Heart right ventricle (tissue), 16 donors: ENCODE measurements around the gene GPC5. TPM values are rescaled to one million over a fixed set of nuclear protein-coding genes. Genes with fewer than 3 reads are reported as not detected.

Experiments used
- ATAC-seq, 8 donors: fragments of 200-7000 bp; cut with Tn5 transposase; one replicate each; pipeline ENCODE4 v1.9.1; 2020; ENCODE audit warnings: mild to moderate bottlenecking in 8 of 8, moderate library complexity in 8 of 8, moderate number of reproducible peaks in 1 of 8
- DNase-seq, 2 donors: peaks; one replicate each; pipeline ENCODE4 v3.0.0-alpha.2; 2020
- H3K27ac ChIP-seq, 10 donors: fragments of 200-600 bp; sonication (generic) in 2 of 10; one replicate each; pipeline versions ENCODE4 v1.5.0 to v1.8.0; 2020 to 2022; ENCODE audit warnings: mild to moderate bottlenecking in 3 of 10
- H3K27me3 ChIP-seq, 7 donors: fragments of 200-600 bp; one replicate each; pipeline ENCODE4 v1.8.0; 2021 to 2022; ENCODE audit warnings: mild to moderate bottlenecking in 2 of 7
- H3K36me3 ChIP-seq, 9 donors: fragments of 200-600 bp; sonication (generic) in 1 of 9; one replicate each; pipeline versions ENCODE4 v1.5.0 to v1.8.0; 2020 to 2022; ENCODE audit warnings: mild to moderate bottlenecking in 2 of 9
- H3K4me1 ChIP-seq, 9 donors: fragments of 200-600 bp; sonication (generic) in 1 of 9; one replicate each; pipeline versions ENCODE4 v1.5.0 to v1.8.0; 2020 to 2022; ENCODE audit warnings: mild to moderate bottlenecking in 4 of 9
- H3K4me3 ChIP-seq, 10 donors: fragments of 200-600 bp; sonication (generic) in 2 of 10; one replicate each; pipeline versions ENCODE4 v1.5.0 to v1.8.0; 2020 to 2022; ENCODE audit warnings: mild to moderate bottlenecking in 7 of 10, moderate library complexity in 2 of 10
- H3K9me3 ChIP-seq, 11 donors: fragments of 200-600 bp in 10 of 11; sonication (generic) in 2 of 11; one replicate each; pipeline versions ENCODE4 v1.5.0 to v1.8.0; 2013 to 2022; ENCODE audit warnings: mild to moderate bottlenecking in 2 of 11, control low read depth in 1 of 11, moderate library complexity in 1 of 11
- WGBS, 2 donors: extraction: QIAGEN DNeasy Blood & Tissue Kit; methylation state at CpG; one replicate each; pipeline ENCODE4 v1.1.7; 2013; ENCODE audit warnings: inconsistent platforms in 1 of 2; 5-methylcytosine and 5-hydroxymethylcytosine counted together
- intact Hi-C, 10 donors: fragments of 100-400 bp; cut with DNase I; formaldehyde crosslinking; loops; one replicate each; pipeline versions ENCODE4 v1.11.1 to v1.14.2; 2022
- polyA plus RNA-seq, 2 donors: library from polyadenylated mRNA; stranded (reverse); fragments of 200-250 nt; gene quantifications; one replicate each; pipeline ENCODE4 v1.2.3, GENCODE V29; 2013
- total RNA-seq, 10 donors: library from RNA; stranded (reverse); fragmentation: NEBNext Ultra II Directional in 3 of 10; extraction: Animal tissue kit (Norgen Biotek cat#: 25700) in 3 of 10; gene quantifications; one replicate each; pipeline versions ENCODE4 v1.2.1 to v1.2.4, GENCODE V29; 2021 to 2023
- TF ChIP-seq, protein P1 (sequence below), 9 donors: fragments of 200-600 bp; sonication (generic) in 2 of 9; IDR thresholded peaks; one replicate each; pipeline versions ENCODE4 v1.5.0 to v1.8.0; 2021 to 2022; ENCODE audit warnings: antibody characterized with exemption in 9 of 9, mild to moderate bottlenecking in 5 of 9, moderate library complexity in 1 of 9
- donor health status: Arrhythmogenic right ventricular cardiomyopathy.
- donor health status: ischemic (EF 13 %, LVEDD 7.1; RV severe dilation, severe dysfunction).
- donor health status: healthy with polysubstance abuse.
- donor health status: DM: no; HTN: yes; CAD: no.
- donor health status: DM: no; HTN: no; CAD: no.
- donor health status: ischemic (EF 25% LVEDD 6.9; RV normal size, moderate dysfunction).
- donor health status: ischemic (EF 25% LVEDD 5.7; RV mildly dilated, moderate dysfunction).
- donor health status: healthy.
- donor health status: DM: yes; HTN: yes; CAD: no.
- donor health status: Ischemic cardiomyopathy.
- donor health status: ischemic (EF 35%, LVEDD 5.7; RV mildly dilated, moderate dysfunction).
- donor health status: nonischemic (EF 11% LVEDD 7.7; RV severe dilation, severe dysfunction).
- donor health status: DM: yes; HTN: yes; CAD: no.
- donor health status: PGD.
- donor health status: ischemic (EF 29% LVEDD 5.4; RV normal size, mild dysfunction).
- donor health status: nonischemic (EF 23%, LVEDD 6.1; RV moderate dilation, normal function).

The GPC5 gene
- total and polyA plus RNA-seq, 12 donors, result 0.01 to 3.5 (median 0.70) TPM; not detected in 1

DNA sequence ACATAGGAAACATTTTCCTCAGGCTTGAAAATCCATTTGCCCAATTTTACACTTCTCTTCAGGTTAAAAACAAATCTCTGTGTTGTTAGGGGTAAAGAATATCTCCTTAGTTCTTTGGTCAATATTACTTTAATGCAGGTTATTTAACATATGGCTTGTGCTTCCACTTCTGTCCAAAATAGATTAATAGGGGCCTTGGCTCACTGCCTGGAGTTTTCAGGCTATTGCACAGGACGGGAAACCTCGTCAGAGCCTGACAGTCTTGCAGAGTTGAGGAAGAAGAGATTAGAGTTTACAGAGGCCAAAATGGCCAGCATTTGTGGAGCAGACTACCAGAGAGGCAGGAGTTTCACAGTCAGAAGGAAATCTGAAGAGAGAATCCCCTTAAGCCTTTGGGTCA is 964.3 kb downstream of the GPC5 start:
- H3K4me1 ChIP-seq, result no peaks in the 10 kb centered on the region
- no peaks in the 10 kb centered on the region for H3K36me3 ChIP-seq
- peaks cover 0 to 29% (median 4%) of the 10 kb centered on the region in 11 donors for H3K9me3 ChIP-seq
- no peak for DNase-seq
- TF ChIP-seq, protein P1, sequence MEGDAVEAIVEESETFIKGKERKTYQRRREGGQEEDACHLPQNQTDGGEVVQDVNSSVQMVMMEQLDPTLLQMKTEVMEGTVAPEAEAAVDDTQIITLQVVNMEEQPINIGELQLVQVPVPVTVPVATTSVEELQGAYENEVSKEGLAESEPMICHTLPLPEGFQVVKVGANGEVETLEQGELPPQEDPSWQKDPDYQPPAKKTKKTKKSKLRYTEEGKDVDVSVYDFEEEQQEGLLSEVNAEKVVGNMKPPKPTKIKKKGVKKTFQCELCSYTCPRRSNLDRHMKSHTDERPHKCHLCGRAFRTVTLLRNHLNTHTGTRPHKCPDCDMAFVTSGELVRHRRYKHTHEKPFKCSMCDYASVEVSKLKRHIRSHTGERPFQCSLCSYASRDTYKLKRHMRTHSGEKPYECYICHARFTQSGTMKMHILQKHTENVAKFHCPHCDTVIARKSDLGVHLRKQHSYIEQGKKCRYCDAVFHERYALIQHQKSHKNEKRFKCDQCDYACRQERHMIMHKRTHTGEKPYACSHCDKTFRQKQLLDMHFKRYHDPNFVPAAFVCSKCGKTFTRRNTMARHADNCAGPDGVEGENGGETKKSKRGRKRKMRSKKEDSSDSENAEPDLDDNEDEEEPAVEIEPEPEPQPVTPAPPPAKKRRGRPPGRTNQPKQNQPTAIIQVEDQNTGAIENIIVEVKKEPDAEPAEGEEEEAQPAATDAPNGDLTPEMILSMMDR (IDR thresholded peaks at IDR 0.05), result no peak
- 5 to 6% methylated on average over 2 of the region's 2 CpGs for WGBS, 2 donors
- H3K27me3 ChIP-seq, result no peaks in the 10 kb centered on the region
- intact Hi-C loops, result no loop called here
- no peak for ATAC-seq
- H3K27ac ChIP-seq, result no peak overlapping the region
- no peak overlapping the region for H3K4me3 ChIP-seq

DNA sequence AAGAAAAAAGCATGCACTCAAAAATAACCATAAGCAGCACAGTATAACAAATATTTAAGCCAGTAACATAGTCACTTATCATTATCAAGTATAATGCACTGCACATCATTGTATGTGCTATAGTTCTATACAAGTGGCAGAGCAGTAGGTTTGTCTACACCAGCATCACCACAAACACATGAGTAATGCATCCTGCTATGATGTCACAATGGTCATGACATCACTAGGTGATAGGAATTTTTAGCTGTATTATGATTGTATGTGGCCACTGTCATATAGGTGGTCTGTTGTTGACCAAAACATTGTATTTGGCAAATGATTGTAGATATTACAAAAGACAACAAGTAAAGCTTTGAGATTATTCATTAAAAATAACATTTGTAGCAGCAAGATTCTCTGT is 967.5 kb downstream of the GPC5 start:
- DNase-seq (no peak), ATAC-seq (no peak)
- Histone ChIP-seq H3K27me3 (no peaks in the 10 kb centered on the region), H3K36me3 (no peaks in the 10 kb centered on the region), H3K4me3 (no peak overlapping the region), H3K27ac (no peak overlapping the region), H3K9me3 (peaks cover 0 to 17% (median 0%) of the 10 kb centered on the region in 11 donors), H3K4me1 (no peaks in the 10 kb centered on the region)
- intact Hi-C loops, result no loop called here
- TF ChIP-seq, protein P1 (IDR thresholded peaks at IDR 0.05), result no peak

DNA sequence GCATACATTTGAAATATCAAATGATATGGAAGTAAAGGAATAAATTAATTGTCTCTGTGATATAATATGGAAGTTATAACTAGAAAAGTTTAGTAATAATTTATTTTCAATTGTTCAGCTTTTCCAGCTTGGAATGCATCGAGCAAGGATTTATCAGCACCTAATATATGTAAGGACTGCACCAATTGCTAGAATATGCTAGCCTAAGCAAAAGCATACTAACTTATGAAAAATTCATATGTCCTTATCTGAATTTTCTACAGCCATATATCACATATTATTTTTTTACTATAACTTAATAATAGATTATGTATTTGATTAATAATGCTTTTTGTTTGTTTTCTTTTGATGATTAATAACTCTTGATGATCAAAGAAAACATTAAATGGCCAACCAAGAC is 979.0 kb downstream of the GPC5 start:
- intact Hi-C loops, result no loop called here
- H3K4me1 ChIP-seq, result no peaks in the 10 kb centered on the region
- WGBS, 2 donors, result 84 to 85% methylated on average over 1 of the region's 1 CpG
- no peak overlapping the region for H3K4me3 ChIP-seq
- no peaks in the 10 kb centered on the region for H3K36me3 ChIP-seq
- peaks cover 0 to 24% (median 0%) of the 10 kb centered on the region in 11 donors for H3K9me3 ChIP-seq
- no peak for DNase-seq
- no peak overlapping the region for H3K27ac ChIP-seq
- ATAC-seq, result no peak
- TF ChIP-seq, protein P1 (IDR thresholded peaks at IDR 0.05), result no peak
- no peaks in the 10 kb centered on the region for H3K27me3 ChIP-seq

DNA sequence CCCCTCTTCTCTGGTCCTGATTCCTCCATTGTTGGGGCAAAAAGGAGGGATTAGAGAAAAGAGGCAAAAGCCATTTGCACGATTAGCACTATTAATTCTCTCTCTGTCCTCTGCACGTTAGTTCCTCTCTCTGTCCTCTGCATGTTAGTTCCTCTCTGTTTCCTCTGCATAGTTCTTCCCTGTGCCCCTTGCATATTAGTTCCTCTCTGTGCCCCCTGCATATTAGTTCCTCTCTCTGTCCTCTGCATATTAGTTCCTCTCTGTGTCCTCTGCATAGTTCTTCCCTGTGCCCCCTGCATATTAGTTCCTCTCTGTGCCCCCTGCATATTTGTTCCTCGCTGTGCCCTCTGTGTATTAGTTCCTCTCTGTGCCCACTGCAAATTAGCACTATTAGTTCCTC is 981.0 kb downstream of the GPC5 start:
- ATAC-seq, result no peak
- H3K4me3 ChIP-seq, result no peak overlapping the region
- H3K27me3 ChIP-seq, result no peaks in the 10 kb centered on the region
- TF ChIP-seq, protein P1 (IDR thresholded peaks at IDR 0.05), result no peak
- no peak for DNase-seq
- H3K36me3 ChIP-seq, result no peaks in the 10 kb centered on the region
- intact Hi-C loops, result no loop called here
- WGBS, 2 donors, result 62 to 70% methylated on average over 3 of the region's 3 CpGs
- H3K4me1 ChIP-seq, result no peaks in the 10 kb centered on the region
- H3K9me3 ChIP-seq, result peaks cover 0 to 18% (median 0%) of the 10 kb centered on the region in 11 donors
- no peak overlapping the region for H3K27ac ChIP-seq
